Osteoblast (primary cell): ENCODE results near the gene CXCL5. TPM values are rescaled to one million over a fixed set of nuclear protein-coding genes. Genes with fewer than 3 reads are reported as not detected.

Source experiments
- DNase-seq: peaks from one replicate; pipeline ENCODE4 v3.0.0; 2011; ENCODE audit warnings: low spot score, mixed read lengths; ENCODE audit not compliant: insufficient read length; ENCODE audit errors: missing footprints
- H2AFZ ChIP-seq: 2 replicates; pipeline ENCODE4 v1.6.0; 2011; ENCODE audit warnings: mild to moderate bottlenecking, low read length
- H3K27ac ChIP-seq: 2 replicates; pipeline ENCODE4 v1.5.1; 2011; ENCODE audit warnings: mild to moderate bottlenecking, low read depth, low read length, moderate library complexity
- H3K27me3 ChIP-seq: 2 replicates; pipeline ENCODE4 v1.6.0; 2012; ENCODE audit warnings: mild to moderate bottlenecking, control low read depth, inconsistent platforms, low read length, moderate library complexity; ENCODE audit not compliant: insufficient read depth
- H3K36me3 ChIP-seq: 2 replicates; pipeline ENCODE4 v1.5.1; 2011; ENCODE audit warnings: mild to moderate bottlenecking, low read length, control low read depth, moderate library complexity; ENCODE audit not compliant: insufficient read depth
- H3K4me1 ChIP-seq: 2 replicates; pipeline ENCODE4 v1.5.1; 2011; ENCODE audit warnings: mild to moderate bottlenecking, low read length, control low read depth, moderate library complexity; ENCODE audit not compliant: insufficient read depth
- H3K4me2 ChIP-seq: 2 replicates; pipeline ENCODE4 v1.6.0; 2011; ENCODE audit warnings: mild to moderate bottlenecking, low read length; ENCODE audit not compliant: insufficient read depth
- H3K4me3 ChIP-seq: fragments of 200-600 bp; sonication (generic); 3 replicates; pipeline ENCODE4 v1.5.1; 2012; ENCODE audit warnings: mild to moderate bottlenecking, low read length, inconsistent platforms; ENCODE audit not compliant: insufficient read depth
- H3K79me2 ChIP-seq: 2 replicates; pipeline ENCODE4 v1.6.0; 2012; ENCODE audit warnings: mild to moderate bottlenecking, low read length, control low read depth, inconsistent platforms; ENCODE audit not compliant: insufficient read depth
- H3K9me3 ChIP-seq: 2 replicates; pipeline ENCODE4 v1.5.1; 2011; ENCODE audit warnings: low read depth, low read length, control low read depth
- H4K20me1 ChIP-seq: 2 replicates; pipeline ENCODE4 v1.6.0; 2012; ENCODE audit warnings: mild to moderate bottlenecking, low read length, control low read depth; ENCODE audit not compliant: insufficient read depth
- CTCF ChIP-seq: IDR thresholded peaks from 2 replicates; pipeline ENCODE4 v1.5.1; 2011; ENCODE audit warnings: mild to moderate bottlenecking, low read depth, low read length, moderate library complexity; ENCODE audit errors: extremely low read depth
- total RNA-seq: library from RNA; depleted of rRNA; stranded (reverse); fragments of >200 nt; gene quantifications from 2 replicates; pipeline ENCODE4 v1.2.3, GENCODE V29; 2012

CXCL5 gene
- total RNA-seq, 1 donor: under 0.01 TPM

GRCh38 chr4:73948990-73949706 is 49.3 kb downstream of the CXCL5 start:
- Histone ChIP-seq H3K9me3 (no peaks in the 10 kb centered on the region), H3K27ac (no peak overlapping the region), H3K27me3 (peaks cover 6% of the 10 kb centered on the region), H3K4me1 (peaks cover 2% of the 10 kb centered on the region), H4K20me1 (no peaks in the 10 kb centered on the region), H3K4me2 (no peak overlapping the region), H3K79me2 (no peaks in the 10 kb centered on the region), H3K4me3 (no peak overlapping the region), H2AFZ (no peak overlapping the region), H3K36me3 (no peaks in the 10 kb centered on the region)
- no peak for DNase-seq
- TF ChIP-seq CTCF: no peak

GRCh38 chr4:73948291-73948690 is 50.2 kb downstream of the CXCL5 start:
- Histone ChIP-seq H3K27ac (no peak overlapping the region), H2AFZ (no peak overlapping the region), H3K4me1 (peaks cover 2% of the 10 kb centered on the region), H3K79me2 (no peaks in the 10 kb centered on the region), H3K27me3 (peaks cover 13% of the 10 kb centered on the region), H3K4me3 (no peak overlapping the region), H4K20me1 (no peaks in the 10 kb centered on the region), H3K4me2 (no peak overlapping the region), H3K9me3 (no peaks in the 10 kb centered on the region), H3K36me3 (no peaks in the 10 kb centered on the region)
- DNase-seq: no peak
- no peak for TF ChIP-seq CTCF

GRCh38 chr4:73947239-73947985 is 51.1 kb downstream of the CXCL5 start:
- no peak overlapping the region for H3K27ac ChIP-seq
- H3K4me2 ChIP-seq: no peak overlapping the region
- no peak overlapping the region for H3K4me3 ChIP-seq
- H3K79me2 ChIP-seq: no peaks in the 10 kb centered on the region
- H2AFZ ChIP-seq: no peak overlapping the region
- H4K20me1 ChIP-seq: no peaks in the 10 kb centered on the region
- TF ChIP-seq CTCF: no peak
- H3K36me3 ChIP-seq: no peaks in the 10 kb centered on the region
- no peaks in the 10 kb centered on the region for H3K9me3 ChIP-seq
- H3K4me1 ChIP-seq: peaks cover 2% of the 10 kb centered on the region
- peaks cover 21% of the 10 kb centered on the region for H3K27me3 ChIP-seq
- DNase-seq: no peak
